Chondrocyte (in vitro differentiated cells): ENCODE measurements around the gene DDOST. TPM values are rescaled to one million over a fixed set of nuclear protein-coding genes. Genes with fewer than 3 reads are reported as not detected.

Experiments used
- DNase-seq: peaks from one replicate; pipeline ENCODE4 v3.0.0; 2021; ENCODE audit warnings: mixed read lengths, low spot score
- H3K27ac Mint-ChIP-seq: one replicate; pipeline ENCODE4 v1.8.0; 2021; ENCODE audit warnings: mild to moderate bottlenecking, moderate library complexity, mixed read lengths; ENCODE audit not compliant: unreplicated experiment
- H3K27me3 Mint-ChIP-seq: 2 replicates; pipeline ENCODE4 v1.8.0; 2021; ENCODE audit warnings: low read depth, mixed read lengths
- H3K36me3 Mint-ChIP-seq: 2 replicates; pipeline ENCODE4 v1.8.0; 2021; ENCODE audit warnings: low read depth, mixed read lengths
- H3K4me1 Mint-ChIP-seq: 2 replicates; pipeline ENCODE4 v1.8.0; 2021; ENCODE audit warnings: low read depth, mild to moderate bottlenecking, mixed read lengths
- H3K4me3 Mint-ChIP-seq: one replicate; pipeline ENCODE4 v1.8.0; 2021; ENCODE audit warnings: mild to moderate bottlenecking, moderate library complexity, mixed read lengths; ENCODE audit not compliant: unreplicated experiment
- H3K9me3 Mint-ChIP-seq: 2 replicates; pipeline ENCODE4 v1.8.0; 2021; ENCODE audit warnings: low read depth, mixed read lengths
- total RNA-seq: library from RNA; stranded (reverse); gene quantifications from 3 replicates; pipeline ENCODE4 v1.2.1, GENCODE V29; 2021
- TF ChIP-seq, protein P1 (sequence below): fragments of 200-600 bp; sonication (generic); IDR thresholded peaks from 2 replicates; pipeline ENCODE4 v1.5.0; 2021; ENCODE audit warnings: antibody characterized with exemption, mild to moderate bottlenecking, moderate library complexity

Gene DDOST
- total RNA-seq, 1 donor from 2014 or later, result 223 TPM

DNA sequence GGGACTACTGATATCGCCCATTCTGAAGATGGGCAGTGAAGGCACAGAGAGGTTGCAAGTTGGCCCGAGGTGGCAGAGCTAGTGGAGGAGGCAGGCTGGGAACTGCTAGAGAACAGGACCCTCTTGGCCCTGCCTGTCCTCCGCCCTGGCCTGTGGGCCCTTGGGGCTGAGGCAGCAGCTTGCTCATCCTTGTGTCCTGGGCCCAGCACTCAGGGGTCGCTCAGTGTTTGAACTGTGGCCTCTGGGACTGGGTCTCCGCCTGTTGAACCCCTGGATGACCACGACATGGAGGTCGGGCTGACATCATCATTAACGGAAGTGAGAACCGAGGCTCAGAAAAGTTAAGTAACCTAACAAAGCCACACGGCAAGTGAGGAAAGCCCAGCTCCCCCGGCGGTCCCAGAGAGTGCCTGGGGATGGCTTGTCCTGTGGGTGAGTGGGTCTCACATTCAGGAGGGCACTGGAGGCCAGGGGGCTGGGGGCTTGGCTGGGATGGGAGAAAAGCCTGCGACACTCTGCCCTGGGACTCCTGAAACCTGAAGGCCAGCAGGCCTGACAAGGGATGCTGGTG lies 23.0 kb upstream of the DDOST start:
- no peak overlapping the region for H3K4me3 Mint-ChIP-seq
- DNase-seq, result no peak
- no peak overlapping the region for H3K27ac Mint-ChIP-seq

DNA sequence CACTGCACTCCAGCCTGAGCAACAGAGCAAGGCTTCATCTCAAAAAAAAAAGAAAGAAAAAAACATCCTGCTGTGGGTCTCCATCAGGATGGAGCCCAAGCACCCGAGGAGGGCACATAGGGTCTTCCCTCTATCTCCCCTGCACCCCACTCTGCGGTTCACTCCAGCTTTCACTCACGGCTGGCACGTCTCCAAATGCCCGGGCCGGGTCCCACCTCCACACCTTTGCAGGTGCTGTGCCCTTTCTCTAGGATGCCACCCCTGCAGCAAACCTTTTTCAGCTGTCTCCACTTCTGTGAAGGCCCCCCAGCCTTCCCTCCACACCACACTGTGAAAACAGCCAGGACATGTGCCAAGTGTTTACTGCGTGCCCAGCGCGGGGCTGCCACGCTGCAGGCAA lies 22.4 kb upstream of the DDOST start:
- no peak for DNase-seq
- no peaks in the 10 kb centered on the region for H3K4me1 Mint-ChIP-seq
- H3K4me3 Mint-ChIP-seq, result no peak overlapping the region
- H3K27ac Mint-ChIP-seq, result no peak overlapping the region
- H3K27me3 Mint-ChIP-seq, result no peaks in the 10 kb centered on the region
- TF ChIP-seq, protein P1, sequence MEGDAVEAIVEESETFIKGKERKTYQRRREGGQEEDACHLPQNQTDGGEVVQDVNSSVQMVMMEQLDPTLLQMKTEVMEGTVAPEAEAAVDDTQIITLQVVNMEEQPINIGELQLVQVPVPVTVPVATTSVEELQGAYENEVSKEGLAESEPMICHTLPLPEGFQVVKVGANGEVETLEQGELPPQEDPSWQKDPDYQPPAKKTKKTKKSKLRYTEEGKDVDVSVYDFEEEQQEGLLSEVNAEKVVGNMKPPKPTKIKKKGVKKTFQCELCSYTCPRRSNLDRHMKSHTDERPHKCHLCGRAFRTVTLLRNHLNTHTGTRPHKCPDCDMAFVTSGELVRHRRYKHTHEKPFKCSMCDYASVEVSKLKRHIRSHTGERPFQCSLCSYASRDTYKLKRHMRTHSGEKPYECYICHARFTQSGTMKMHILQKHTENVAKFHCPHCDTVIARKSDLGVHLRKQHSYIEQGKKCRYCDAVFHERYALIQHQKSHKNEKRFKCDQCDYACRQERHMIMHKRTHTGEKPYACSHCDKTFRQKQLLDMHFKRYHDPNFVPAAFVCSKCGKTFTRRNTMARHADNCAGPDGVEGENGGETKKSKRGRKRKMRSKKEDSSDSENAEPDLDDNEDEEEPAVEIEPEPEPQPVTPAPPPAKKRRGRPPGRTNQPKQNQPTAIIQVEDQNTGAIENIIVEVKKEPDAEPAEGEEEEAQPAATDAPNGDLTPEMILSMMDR, result no peak
- no peaks in the 10 kb centered on the region for H3K36me3 Mint-ChIP-seq
- H3K9me3 Mint-ChIP-seq, result no peaks in the 10 kb centered on the region

More for the DNA sequence above, 23.0 kb upstream of the DDOST start:
- H3K36me3 Mint-ChIP-seq, result no peaks in the 10 kb centered on the region
- no peaks in the 10 kb centered on the region for H3K27me3 Mint-ChIP-seq
- H3K9me3 Mint-ChIP-seq, result no peaks in the 10 kb centered on the region
- no peaks in the 10 kb centered on the region for H3K4me1 Mint-ChIP-seq
- TF ChIP-seq, protein P1, result no peak

DNA sequence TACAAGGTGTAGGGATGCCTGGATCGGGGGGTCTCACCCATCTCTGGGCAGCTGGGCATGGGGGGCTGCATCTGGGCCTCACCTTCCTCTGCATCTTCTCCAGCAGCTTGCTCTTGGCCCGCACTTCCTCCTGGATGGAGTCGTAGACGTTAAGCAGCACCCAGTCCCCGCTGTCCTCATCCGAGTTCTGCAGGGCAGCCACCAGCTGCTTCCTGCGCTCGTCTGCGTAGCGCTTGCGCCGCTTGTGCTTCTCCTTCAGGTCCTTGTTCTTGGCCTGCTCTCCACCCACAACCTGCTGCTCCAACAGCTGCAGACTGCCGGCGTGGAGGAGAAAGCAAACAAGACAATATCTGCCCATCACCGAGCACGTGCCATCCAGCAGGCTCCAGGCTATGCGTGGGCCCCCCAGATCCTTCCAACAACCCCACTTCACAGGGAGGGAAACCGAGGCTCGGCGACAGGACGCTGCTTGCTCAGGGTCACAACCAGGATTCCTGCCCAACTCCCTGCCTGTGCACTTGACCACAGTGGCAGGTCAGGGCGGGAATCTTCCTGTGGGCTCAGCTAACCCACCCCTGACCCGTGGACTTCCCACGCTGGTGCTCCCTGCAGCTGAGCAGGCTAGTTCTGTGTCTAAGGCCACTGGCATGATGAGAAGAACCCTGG lies 21.5 kb upstream of the DDOST start:
- no peaks in the 10 kb centered on the region for H3K4me1 Mint-ChIP-seq
- no peaks in the 10 kb centered on the region for H3K9me3 Mint-ChIP-seq
- no peaks in the 10 kb centered on the region for H3K36me3 Mint-ChIP-seq
- TF ChIP-seq, protein P1, result no peak
- no peak overlapping the region for H3K4me3 Mint-ChIP-seq
- DNase-seq, result no peak
- no peak overlapping the region for H3K27ac Mint-ChIP-seq
- no peaks in the 10 kb centered on the region for H3K27me3 Mint-ChIP-seq

DNA sequence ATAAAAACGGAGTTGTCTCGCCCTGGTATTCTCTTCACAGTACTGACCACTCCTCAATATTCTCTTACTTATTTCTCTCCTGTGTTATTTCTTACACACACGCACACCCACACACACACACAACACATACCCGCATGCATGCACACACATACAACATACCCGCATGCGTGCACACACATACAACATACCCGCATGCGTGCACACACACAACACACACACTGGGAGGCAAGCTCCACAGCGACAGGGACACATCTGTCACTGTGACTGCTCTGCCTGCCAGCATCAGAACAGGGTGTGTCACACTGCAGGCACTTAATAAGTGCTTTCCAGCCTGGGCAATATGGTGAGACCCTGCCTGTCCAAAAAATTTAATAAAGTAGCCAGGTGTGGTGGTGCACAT lies 20.8 kb upstream of the DDOST start:
- Mint-ChIP-seq H3K9me3 (no peaks in the 10 kb centered on the region), H3K27ac (no peak overlapping the region)
- TF ChIP-seq, protein P1, result no peak

DNA sequence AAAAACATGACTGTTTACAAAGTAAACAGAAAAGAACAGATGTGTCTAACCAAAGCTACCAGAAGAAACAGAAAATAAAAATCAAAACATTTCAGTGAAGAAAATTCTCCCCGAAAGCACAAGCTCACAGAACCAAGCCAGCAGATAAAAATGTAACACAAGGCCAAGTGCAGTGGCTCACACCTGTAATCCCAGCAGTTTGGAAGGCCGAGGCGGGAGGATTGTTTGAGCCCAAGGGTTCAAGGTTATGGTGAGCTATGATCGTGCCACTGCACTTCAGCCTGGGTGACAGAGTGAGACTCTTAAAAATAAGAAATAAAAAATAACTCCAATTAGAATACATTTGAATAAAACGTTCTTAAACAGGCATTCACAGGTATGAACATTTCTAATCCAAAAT lies 19.1 kb upstream of the DDOST start:
- no peak overlapping the region for H3K27ac Mint-ChIP-seq
- no peak for DNase-seq
- no peaks in the 10 kb centered on the region for H3K36me3 Mint-ChIP-seq
- TF ChIP-seq, protein P1, result no peak
- no peaks in the 10 kb centered on the region for H3K4me1 Mint-ChIP-seq
- H3K4me3 Mint-ChIP-seq, result no peak overlapping the region
- no peaks in the 10 kb centered on the region for H3K27me3 Mint-ChIP-seq
- no peaks in the 10 kb centered on the region for H3K9me3 Mint-ChIP-seq

More for the DNA sequence above, 20.8 kb upstream of the DDOST start:
- H3K4me1 Mint-ChIP-seq, result no peaks in the 10 kb centered on the region
- H3K36me3 Mint-ChIP-seq, result no peaks in the 10 kb centered on the region
- DNase-seq, result no peak
- no peaks in the 10 kb centered on the region for H3K27me3 Mint-ChIP-seq
- H3K4me3 Mint-ChIP-seq, result no peak overlapping the region
